ENCODE measurements around the gene CCDC192.

The CCDC192 gene

DNA sequence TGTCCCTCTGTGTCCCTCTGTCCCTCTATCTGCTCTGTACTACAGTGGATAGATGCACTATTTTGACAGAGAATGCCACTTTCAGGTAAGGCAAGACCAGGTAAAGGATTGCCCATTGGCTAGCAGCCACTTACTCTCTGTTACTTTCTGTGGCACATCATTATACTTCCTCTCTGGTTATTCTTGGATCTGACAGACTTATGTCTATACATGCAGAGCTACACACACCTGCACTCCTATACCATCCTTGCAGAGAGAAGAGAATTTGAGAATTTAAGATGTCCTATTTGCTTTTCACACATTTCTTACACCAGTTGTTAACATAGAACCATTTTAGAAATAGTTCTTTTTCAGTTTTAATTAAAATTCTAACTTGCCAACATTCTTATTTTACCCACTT, 216.6 kb downstream of the CCDC192 start:
- no peak for DNase-seq

GRCh38 chr5:127920936-127921335, 217.7 kb downstream of the CCDC192 start:
- no peak for DNase-seq

DNA sequence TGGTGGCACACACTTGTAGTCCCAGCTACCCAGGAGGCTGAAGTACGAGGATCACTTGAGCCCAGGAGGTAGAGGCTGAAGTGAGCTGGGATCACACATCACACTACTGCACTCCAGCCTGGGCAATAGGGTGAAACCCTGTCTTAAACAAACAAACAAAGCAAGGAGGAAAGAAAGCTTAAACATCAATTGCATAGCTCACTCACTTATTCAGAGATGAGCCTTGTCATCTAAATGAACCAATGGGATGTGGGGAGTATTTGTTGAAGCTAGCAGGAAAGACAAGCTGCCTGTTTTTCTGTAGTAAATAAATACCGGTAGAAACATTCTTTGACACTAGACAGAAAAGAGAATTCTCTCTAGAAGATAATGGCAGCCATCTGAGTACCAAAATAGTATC, 219.4 kb downstream of the CCDC192 start:
- no peak for DNase-seq

- no peak for DNase-seq
These were observed 220.8 kb downstream of the CCDC192 start for GRCh38 chr5:127923804-127924570.

DNA sequence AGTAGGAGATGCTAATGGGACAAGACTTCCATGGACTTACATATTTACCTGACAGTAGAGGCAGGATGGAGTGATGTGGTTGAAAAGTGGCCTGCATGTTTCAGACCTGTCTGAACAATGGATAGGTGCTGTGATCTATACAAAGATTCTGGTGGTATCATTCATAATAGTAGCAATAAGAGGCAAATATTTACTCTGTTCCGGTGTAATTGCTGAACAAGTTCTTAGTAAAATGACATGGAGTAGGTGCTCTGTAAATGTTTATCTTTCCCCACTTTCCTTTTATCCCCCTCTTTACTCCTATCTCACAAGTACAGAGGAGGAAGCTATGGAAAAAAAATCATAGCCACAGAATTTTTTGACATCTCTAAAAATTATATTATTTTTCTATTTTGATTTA, 221.4 kb downstream of the CCDC192 start:
- no peak for DNase-seq

- DNase-seq = peak in 13 of 56 donors; percentile 2 to 47 (median 21)
These were observed 222.7 kb downstream of the CCDC192 start for GRCh38 chr5:127925916-127926315.

DNA sequence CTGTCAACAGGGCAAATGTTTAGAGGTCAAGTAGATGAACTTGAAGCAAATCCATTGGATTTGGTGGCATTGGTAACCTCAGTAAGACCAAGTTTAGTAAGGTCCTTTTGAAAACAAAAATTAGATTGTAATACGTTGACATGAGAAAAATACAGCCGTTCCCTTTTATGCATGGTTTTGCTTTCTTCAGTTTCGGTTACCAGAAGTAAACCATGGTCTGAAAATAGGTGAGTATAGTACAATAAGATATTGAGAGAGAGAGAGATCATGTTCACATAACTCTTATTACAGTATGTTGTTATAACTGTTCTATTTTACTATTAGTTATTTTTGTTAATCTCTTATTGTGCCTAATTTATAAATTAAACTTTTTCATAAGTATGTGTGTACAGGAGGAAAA, 223.8 kb downstream of the CCDC192 start:
- DNase-seq = no peak

DNA sequence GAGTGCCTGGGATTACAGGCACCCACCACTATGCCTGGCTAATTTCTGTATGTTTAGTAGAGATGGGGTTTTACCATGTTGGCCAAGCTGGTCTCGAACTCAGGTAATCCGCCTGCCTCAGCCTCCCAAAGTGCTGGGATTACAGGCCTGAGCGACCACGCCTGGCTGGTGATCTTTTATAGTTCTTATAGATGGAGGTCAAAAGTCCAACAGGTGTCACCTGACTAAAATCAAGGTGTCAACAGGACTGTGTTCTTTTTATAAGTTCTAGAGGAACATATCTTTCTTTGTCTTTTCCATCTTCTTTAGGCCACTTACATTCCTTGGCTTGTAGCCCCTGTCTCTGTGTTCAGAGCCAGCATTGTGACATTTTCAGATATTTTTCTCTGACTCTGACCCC, 224.9 kb downstream of the CCDC192 start:
- DNase-seq = no peak

- no peak for DNase-seq
These were observed 227.1 kb downstream of the CCDC192 start for GRCh38 chr5:127930311-127930710.

DNA sequence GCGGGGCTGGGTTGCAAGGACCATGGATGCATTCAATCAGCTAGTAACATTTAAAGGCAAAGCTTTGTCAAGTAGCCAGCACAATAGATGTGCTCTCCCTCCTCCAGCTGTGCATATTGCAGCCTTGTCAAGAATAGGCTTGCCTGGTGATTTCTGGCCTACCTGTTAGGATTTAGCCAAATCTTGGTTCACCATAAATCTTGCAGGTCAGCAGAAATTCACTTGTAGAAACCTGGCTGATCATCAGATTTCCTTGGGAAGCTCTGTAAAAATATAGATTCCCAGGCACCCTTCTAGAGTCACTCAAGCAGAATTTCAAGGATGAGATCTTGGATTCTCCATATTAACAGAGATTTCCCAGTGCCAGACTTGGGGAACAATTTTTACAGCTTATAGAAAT, 228.2 kb downstream of the CCDC192 start:
- no peak for DNase-seq

DNA sequence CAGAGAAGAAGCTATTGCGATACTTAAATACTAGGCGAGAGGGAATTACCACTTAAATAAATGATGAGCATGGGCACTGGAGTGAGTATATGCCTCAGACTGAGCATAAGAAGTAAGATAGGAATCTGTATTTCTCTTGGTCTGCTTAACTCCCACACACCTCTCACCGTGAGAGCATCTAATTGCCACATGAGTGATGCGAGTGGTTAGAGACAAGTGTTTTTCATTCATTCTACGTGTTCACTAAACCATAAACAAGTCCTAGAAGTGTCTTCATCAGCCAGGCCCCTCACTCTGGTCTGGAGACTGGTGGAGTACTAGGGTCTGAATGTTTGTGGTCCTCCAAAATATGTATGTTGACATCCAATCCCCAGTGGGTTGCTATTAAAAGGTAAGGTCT, 230.2 kb downstream of the CCDC192 start:
- no peak for DNase-seq

- DNase-seq = no peak
These were observed 231.6 kb downstream of the CCDC192 start for GRCh38 chr5:127934791-127935256.

DNA sequence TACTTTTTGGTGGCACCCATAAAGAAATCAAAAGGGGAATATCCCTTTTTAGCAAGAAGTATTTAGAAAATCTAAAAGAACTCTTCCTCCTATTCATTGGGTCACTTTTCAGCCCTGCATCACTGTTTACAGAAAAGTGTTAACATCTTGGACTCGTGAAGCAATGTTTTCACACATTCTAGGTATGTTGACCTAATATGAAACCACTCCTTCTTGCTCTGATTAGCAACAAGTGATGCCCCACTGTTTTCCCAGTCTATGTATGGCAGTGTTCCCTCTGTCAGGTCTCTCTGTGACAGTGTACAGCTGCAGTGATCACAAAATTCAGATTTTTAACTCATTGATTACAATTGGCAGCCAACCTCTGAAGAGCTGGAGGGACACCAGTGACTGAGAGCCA, 232.2 kb downstream of the CCDC192 start:
- DNase-seq = no peak

DNA sequence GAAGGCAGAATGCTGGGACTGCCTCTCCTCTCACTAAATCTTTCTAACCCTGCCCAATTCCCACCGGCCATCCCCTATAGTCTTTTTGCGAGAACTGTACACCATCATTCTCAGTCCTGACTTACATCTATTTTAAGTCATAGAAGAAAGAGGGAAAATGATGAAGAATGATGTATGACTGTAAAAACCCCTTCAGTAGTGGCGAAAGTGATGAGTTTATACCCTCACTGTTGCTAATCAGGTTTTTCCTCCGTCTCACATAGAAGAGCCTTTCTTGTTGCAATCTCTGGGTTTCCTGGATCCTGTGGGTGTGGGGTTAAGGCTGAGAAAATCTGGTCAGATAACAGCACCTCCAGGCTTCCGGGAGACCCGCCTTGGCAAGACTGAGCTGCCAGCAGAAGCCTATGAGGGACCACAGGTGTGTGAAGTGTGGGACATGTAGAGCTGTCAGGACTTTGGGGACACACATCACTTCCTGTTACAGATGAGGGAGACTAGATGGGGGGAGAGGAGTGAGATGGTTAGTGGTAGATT, 233.3 kb downstream of the CCDC192 start:
- no peak for DNase-seq

- DNase-seq = no peak
These were observed 235.6 kb downstream of the CCDC192 start for GRCh38 chr5:127938746-127939145.

GRCh38 chr5:127940854-127941253, 237.7 kb downstream of the CCDC192 start:
- DNase-seq = no peak

DNA sequence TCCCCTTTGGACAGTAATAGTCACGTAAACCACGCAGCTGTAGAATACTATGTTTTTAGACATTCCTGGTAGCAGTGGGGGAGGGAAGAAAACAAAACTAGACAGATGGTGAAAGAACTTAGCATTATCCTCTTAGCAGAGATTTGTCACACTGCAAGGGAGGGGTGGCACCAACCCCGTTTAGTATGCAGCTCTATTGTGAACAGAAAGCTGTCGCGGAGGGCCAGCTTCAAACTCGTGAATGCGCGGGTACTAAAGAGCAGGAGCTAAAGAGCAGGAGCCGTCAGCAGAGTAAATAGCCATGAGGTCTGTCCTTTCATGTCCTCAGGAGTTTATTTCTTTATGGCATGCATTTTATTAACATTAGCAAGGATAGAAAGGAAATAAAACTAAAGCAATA, 238.5 kb downstream of the CCDC192 start:
- peak in 15 of 56 donors; percentile 1 to 53 (median 8) for DNase-seq

DNA sequence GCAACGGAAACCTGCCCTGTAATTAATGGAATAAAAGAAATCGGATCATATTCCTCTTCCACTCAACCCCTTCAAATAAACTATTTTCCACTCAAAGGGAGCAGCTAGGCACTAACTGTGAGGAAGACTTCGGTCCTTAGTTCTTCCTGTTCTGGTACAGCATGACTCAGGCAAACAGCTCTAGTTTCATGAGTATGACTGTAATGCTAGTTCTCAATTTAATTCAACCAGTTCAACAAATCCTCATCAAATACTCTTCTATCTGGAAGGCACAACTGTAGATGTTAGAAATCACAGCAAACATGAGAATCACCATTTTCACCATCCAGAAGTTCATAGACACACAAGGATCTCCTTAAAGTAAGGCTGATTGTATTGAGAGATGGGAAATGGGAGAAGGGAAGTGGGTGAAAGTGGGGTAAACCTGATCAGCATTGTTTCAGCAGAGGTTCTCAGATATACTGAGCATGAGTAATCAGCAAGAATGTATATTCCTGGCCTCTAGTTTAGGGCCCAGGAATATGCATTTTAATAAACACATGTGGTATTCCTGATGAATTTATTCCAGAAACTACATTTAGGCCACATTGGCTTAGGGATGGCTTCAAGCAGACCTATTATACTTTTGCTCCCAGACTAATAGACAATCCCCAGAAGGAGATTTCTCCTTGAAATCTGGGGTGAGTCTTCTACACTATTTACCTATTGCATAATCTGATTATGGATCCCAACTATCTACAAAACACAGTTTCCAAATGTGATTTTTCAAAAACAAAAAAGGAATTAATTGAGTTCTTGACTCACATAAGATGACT, 239.3 kb downstream of the CCDC192 start:
- no peak for DNase-seq

GRCh38 chr5:127943061-127943371, 239.8 kb downstream of the CCDC192 start:
- DNase-seq = no peak

GRCh38 chr5:127944125-127944524, 240.9 kb downstream of the CCDC192 start:
- DNase-seq = no peak

DNA sequence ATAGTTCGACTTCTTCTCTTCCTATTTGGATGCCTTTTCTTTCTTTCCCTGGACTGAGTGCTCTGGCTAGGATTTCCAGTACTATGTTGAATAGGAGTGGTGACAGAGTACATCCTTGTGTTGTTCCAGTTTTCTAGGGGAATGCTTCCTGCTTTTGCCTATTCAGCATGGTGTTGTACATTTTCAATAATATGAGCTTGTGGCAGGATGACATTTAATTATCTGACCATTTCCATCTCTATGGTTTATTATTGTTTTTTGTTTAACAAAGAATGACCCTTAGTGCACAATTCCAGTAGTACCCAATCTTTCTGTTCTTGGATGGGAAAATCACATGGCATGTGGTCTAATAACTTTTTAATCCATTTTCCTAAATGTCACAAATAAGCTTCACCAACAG, 244.8 kb downstream of the CCDC192 start:
- DNase-seq = no peak

GRCh38 chr5:127950707-127951391, 247.7 kb downstream of the CCDC192 start:
- no peak for DNase-seq

Measured in nucleus accumbens (tissue), 56 donors.